Activated T-cell treated with anti-CD3 and anti-CD28 coated beads, Interleukin-2, amount 50 U/mL, for 48 hours (primary cell): ENCODE data around the gene CTCF.
A peak's percentile ranks its signal among the peaks of the same experiment; 100 is the strongest.

Experiments used
- DNase-seq, 2 experiments: peaks; one replicate each; pipeline ENCODE4 v3.0.0-alpha.2; 2020

CTCF gene

DNA sequence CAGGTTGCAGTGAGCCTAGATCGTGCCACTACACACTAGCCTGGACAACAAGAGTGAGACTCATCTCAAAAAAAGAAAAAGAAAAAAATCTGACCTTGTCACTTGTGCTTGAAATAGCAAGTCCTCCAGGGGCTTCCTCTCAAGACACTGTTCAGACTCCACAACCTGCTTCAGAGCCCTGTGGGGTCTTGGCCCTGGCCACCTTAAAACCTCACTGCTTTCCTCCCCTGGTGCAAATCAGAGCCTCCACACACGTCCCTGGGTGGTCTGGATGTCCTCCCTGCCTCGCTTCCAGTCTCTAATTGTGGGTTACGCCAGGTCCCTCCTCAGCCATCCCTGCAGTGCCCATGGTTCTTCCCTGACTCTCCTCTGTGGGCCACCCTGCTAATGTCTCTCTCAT lies 93.0 kb downstream of the CTCF start:
- no peak for DNase-seq

- DNase-seq, result no peak
Measured at GRCh38 chr16:67656344-67657016, 94.2 kb downstream of the CTCF start.

GRCh38 chr16:67657017-67657608 lies 94.8 kb downstream of the CTCF start:
- no peak for DNase-seq

- DNase-seq, result no peak
Measured at GRCh38 chr16:67657751-67658518, 95.6 kb downstream of the CTCF start.

GRCh38 chr16:67658849-67659674 lies 96.7 kb downstream of the CTCF start:
- no peak for DNase-seq

DNA sequence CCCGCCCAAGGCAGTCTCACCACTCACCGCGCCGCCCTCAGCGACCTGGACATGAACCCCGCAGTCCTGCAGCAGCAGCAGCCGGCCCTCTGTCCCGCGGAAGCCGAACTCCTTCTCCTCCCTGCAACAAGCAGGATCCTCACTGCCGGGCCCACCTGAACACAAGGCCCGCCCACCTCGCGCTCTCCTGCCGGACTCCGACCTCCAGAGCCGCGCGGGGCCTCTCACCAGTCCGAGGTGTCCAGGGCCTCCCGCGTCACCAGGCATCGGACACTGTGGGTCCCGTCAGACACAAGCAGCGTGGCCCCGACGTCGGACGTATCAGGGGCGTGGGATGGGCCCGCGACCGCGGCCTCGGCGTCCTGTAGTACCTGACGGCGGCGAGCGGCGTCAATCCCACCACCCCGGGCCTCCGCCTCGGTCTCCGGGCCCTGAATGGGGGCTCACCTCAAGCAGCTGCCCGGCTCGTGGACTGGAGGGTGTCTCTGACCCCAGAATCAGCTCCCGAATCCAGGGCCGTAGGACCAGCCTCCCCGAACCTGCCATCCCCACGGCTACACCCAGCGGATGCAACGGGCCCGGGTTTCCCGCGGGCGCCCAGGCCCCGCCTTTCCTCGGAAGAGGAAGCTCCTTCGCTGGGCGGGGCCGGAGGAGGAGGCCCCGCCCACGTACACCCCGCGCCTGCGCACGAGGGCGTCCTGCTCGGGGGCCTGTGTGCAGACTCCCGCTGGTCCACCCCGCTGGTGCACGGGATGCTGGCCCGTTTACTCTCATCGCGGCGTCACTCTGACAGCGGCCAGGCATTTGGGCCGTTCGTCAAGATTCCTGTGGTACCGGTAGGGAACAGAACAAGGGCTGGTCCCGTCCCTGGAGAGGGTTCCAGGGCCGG lies 97.6 kb downstream of the CTCF start, which contains the start of gene ACD:
Gene ACD (minus strand): TSS at position 586 of the 889 bp plus-strand sequence. CDS start 40 bp downstream, at position 546.
- DNase-seq, result peak; percentile 96 to 98

DNA sequence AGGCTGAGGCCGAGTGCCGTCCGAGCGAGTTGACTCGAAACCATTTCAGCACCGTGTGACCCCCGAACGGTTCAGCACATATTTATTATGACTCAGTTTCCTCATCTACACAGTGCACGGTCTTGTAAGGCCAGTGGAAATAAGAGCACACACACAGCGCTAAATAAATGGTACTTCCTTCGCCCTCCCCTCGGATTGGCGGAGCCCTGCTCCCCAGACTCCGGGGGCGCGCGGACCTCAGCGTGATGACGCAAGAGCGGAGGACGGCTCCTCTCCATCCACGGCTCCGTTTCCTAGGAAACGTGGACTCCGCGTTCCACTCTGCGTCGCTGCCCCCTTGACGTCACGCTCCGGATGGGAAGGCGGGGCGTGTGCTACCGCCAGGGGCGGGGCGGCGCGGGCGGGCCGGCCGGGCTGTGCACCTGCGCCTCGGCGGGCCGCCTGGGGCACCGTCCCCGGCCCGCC lies 98.3 kb downstream of the CTCF start, which contains the start of gene PARD6A:
Gene PARD6A (plus strand): TSS at position 397 of the 465 bp plus-strand sequence. CDS start 79 bp downstream, outside the sequence.
- DNase-seq, result peak; percentile 94 to 96

GRCh38 chr16:67661101-67661761 lies 98.9 kb downstream of the CTCF start:
- peak; percentile 49 to 51 for DNase-seq

GRCh38 chr16:67661886-67662652 lies 99.7 kb downstream of the CTCF start:
- DNase-seq, result no peak

- no peak for DNase-seq
Measured at GRCh38 chr16:67662653-67663010, 100.3 kb downstream of the CTCF start.

- peak; percentile 66 to 71 for DNase-seq
Measured at GRCh38 chr16:67663151-67663876, 101.0 kb downstream of the CTCF start.

GRCh38 chr16:67663877-67664222 lies 101.5 kb downstream of the CTCF start:
- DNase-seq, result no peak

- DNase-seq, result no peak
Measured at GRCh38 chr16:67664258-67664657, 101.9 kb downstream of the CTCF start.

GRCh38 chr16:67664871-67665270 lies 102.5 kb downstream of the CTCF start:
- DNase-seq, result no peak

DNA sequence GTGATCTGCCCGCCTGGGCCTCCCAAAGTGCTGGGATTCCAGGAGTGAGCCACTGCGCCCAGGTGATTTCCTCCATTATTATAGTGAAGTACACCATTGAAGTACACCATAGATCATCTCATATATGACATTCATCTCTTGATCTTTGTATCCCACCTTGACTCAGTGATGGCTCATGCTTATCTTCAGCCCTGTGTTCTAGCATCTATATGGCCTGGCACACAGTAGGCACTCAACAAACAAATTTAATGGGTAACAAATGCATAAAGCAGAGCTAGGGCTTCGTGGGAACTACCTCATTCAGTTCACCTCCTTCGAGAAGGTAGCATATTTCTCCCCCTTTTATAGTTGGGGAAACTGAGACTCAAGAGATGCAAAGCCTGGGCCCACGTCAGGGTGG lies 103.3 kb downstream of the CTCF start:
- DNase-seq, result no peak

DNA sequence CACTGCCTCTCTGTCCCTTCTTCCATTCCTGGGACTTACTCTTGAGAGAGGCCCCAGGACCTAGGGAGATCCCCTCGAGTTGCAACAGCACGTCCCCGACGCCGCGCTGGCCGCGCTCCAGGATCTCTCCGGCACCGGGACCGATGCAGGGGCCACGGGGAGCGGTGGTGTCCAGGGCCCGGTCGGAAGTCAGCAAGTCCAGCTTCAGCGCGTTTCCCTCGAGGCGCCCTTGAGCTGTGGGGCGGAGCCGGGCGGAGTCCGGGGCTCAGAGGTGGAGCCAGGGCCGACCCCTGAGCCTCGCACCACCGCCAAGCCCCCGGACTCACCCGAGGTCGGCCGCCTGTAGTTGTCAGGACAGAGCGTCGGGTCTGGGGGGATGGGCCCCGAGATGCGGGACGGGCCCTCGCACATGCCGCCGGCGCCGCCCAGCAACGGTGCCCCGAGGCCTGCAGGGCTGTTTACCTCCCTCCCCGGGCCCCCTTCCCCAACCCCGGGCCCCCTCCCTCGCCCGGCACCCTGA lies 103.8 kb downstream of the CTCF start:
- peak in 1 of 2 experiments; percentile 53 for DNase-seq

DNA sequence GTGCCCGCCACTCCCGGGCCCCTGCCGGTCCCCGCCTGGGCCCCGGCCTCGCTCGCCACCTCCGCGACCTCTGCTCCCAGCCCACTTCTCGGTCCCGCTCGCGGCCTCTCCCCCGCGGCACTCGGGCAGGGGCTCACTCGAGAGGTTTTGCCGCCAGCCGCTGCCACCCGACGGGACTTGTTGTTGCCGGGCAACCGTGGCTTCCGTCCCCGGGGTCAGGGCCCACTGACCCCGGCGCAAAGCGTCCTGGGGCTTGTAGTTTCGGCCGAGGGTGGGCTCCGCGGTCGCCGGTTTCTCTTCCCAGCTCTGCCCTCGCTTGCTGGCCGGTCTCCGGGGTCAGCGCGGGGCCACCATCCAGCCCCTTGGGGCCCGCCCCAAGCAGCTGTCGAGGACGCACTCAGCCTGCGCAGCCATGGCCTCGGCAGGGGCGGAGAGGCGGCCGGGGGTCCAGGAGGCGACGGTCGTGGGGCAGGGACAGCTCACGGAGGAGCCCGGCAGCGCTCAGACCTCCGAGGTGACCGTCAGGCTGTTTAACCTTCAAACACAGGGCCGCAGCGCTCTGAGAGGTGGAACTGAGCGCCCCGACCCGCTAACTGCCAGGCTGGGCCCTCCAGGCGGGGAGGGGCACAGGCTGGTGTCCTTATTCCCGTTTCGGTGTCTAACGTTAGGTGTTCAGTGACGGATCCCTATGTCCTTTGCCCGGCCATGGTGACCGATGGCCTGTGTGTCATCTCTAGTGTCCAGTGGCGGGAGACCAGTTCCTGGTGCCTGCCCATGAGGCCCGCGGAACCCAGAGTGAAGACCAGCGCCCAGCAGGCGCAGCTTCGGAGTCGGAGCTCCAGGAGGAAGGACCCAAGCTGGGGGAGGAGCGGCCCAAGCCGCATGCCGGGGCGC lies 104.5 kb downstream of the CTCF start, which contains the start of the genes C16orf86 and ENKD1:
Gene C16orf86 (plus strand): TSS at position 256 of the 894 bp plus-strand sequence. CDS start 157 bp downstream, at position 413.
Gene ENKD1 (minus strand): TSS at position 192 of the 894 bp plus-strand sequence. CDS start 308 bp downstream, outside the sequence.
- peak; percentile 81 to 85 for DNase-seq

GRCh38 chr16:67667453-67667816 lies 105.1 kb downstream of the CTCF start:
- no peak for DNase-seq
